Large intestine (tissue), 3 donors: ENCODE results near the gene SMURF2. TPM values are rescaled to one million over a fixed set of nuclear protein-coding genes. Genes with fewer than 3 reads are reported as not detected.

Experiments used
- DNase-seq, 2 donors: peaks; one replicate each; pipeline versions ENCODE4 v3.0.0 to v3.0.0-alpha.2; 2013
- H3K27ac ChIP-seq: one replicate; pipeline ENCODE4 v1.5.1; 2013; ENCODE audit warnings: low read length
- H3K27me3 ChIP-seq: 2 replicates; pipeline ENCODE4 v1.6.1; 2013; ENCODE audit warnings: low read length; ENCODE audit not compliant: control insufficient read depth, insufficient read depth
- H3K36me3 ChIP-seq: 2 replicates; pipeline ENCODE4 v1.6.1; 2013; ENCODE audit warnings: low read length; ENCODE audit not compliant: control insufficient read depth, insufficient read depth
- H3K4me1 ChIP-seq: one replicate; pipeline ENCODE4 v1.6.1; 2013; ENCODE audit warnings: low read length; ENCODE audit not compliant: control insufficient read depth, insufficient read depth
- H3K4me3 ChIP-seq: one replicate; pipeline ENCODE4 v1.5.1; 2013; ENCODE audit warnings: low read length
- H3K9me3 ChIP-seq: one replicate; pipeline ENCODE4 v1.6.1; 2013; ENCODE audit warnings: mild to moderate bottlenecking, low read depth, low read length, moderate library complexity; ENCODE audit not compliant: control insufficient read depth
- WGBS: methylation state at CpG from one replicate; pipeline ENCODE4 v1.1.5; 2013; ENCODE audit warnings: low lambda C conversion rate; ENCODE audit not compliant: insufficient coverage; 5-methylcytosine and 5-hydroxymethylcytosine counted together
- polyA plus RNA-seq: library from polyadenylated mRNA; unstranded; fragments of 120-200 nt; gene quantifications from one replicate; pipeline ENCODE4 v1.2.1, GENCODE V29; 2013

Gene SMURF2
- polyA plus RNA-seq, 1 donor: 20.4 TPM

GRCh38 chr17:64519601-64520000 lies 142.5 kb downstream of the SMURF2 start:
- Histone ChIP-seq H3K27ac (no peak overlapping the region), H3K36me3 (peaks cover 84% of the 10 kb centered on the region), H3K27me3 (no peaks in the 10 kb centered on the region), H3K4me3 (no peak overlapping the region), H3K4me1 (no peaks in the 10 kb centered on the region), H3K9me3 (no peaks in the 10 kb centered on the region)
- DNase-seq: no peak
- 93% methylated on average over 3 of the region's 6 CpGs for WGBS

GRCh38 chr17:64515829-64516228 lies 146.3 kb downstream of the SMURF2 start:
- DNase-seq: no peak
- peaks cover 73% of the 10 kb centered on the region for H3K36me3 ChIP-seq

GRCh38 chr17:64515419-64515818 lies 146.7 kb downstream of the SMURF2 start:
- Histone ChIP-seq H3K9me3 (no peaks in the 10 kb centered on the region), H3K4me1 (no peaks in the 10 kb centered on the region), H3K27me3 (no peaks in the 10 kb centered on the region), H3K36me3 (peaks cover 73% of the 10 kb centered on the region), H3K4me3 (no peak overlapping the region), H3K27ac (no peak overlapping the region)
- no peak for DNase-seq
- 100% methylated on average over 1 of the region's 2 CpGs for WGBS

More at GRCh38 chr17:64515829-64516228, 146.3 kb downstream of the SMURF2 start:
- H3K27me3 ChIP-seq: no peaks in the 10 kb centered on the region
- H3K4me1 ChIP-seq: no peaks in the 10 kb centered on the region
- no CpG with 5 or more reads among the region's 1 CpG for WGBS
- H3K27ac ChIP-seq: no peak overlapping the region
- no peaks in the 10 kb centered on the region for H3K9me3 ChIP-seq
- no peak overlapping the region for H3K4me3 ChIP-seq

- DNase-seq: no peak
- no peak overlapping the region for H3K4me3 ChIP-seq
- no CpG with 5 or more reads among the region's 6 CpGs for WGBS
- peaks cover 7% of the 10 kb centered on the region for H3K4me1 ChIP-seq
- H3K36me3 ChIP-seq: peaks cover 43% of the 10 kb centered on the region
- H3K27ac ChIP-seq: no peak overlapping the region
- H3K9me3 ChIP-seq: no peaks in the 10 kb centered on the region
- H3K27me3 ChIP-seq: no peaks in the 10 kb centered on the region
These were observed 152.9 kb downstream of the SMURF2 start for GRCh38 chr17:64509179-64509578.

GRCh38 chr17:64508683-64509082 lies 153.4 kb downstream of the SMURF2 start:
- WGBS: no CpG with 5 or more reads among the region's 2 CpGs
- Histone ChIP-seq H3K27ac (no peak overlapping the region), H3K36me3 (peaks cover 48% of the 10 kb centered on the region)

GRCh38 chr17:64507413-64507782 lies 154.7 kb downstream of the SMURF2 start:
- Histone ChIP-seq H3K4me1 (peaks cover 12% of the 10 kb centered on the region), H3K9me3 (no peaks in the 10 kb centered on the region), H3K27me3 (no peaks in the 10 kb centered on the region), H3K36me3 (peaks cover 52% of the 10 kb centered on the region), H3K27ac (peak overlapping the region; percentile 98), H3K4me3 (peak overlapping the region; percentile 75)
- DNase-seq: peak; percentile 72 to 81
- 0% methylated on average over 1 of the region's 13 CpGs for WGBS

More at GRCh38 chr17:64508683-64509082, 153.4 kb downstream of the SMURF2 start:
- no peaks in the 10 kb centered on the region for H3K27me3 ChIP-seq
- DNase-seq: no peak
- no peaks in the 10 kb centered on the region for H3K9me3 ChIP-seq
- peaks cover 12% of the 10 kb centered on the region for H3K4me1 ChIP-seq
- H3K4me3 ChIP-seq: peak overlapping the region; percentile 75

GRCh38 chr17:64506576-64507412 lies 155.3 kb downstream of the SMURF2 start, which contains the start of gene CEP95:
Gene CEP95, plus strand, starts transcription at chr17:64506977. Its CDS starts 121 bp downstream, at chr17:64507098.
- H3K4me1 ChIP-seq: peaks cover 12% of the 10 kb centered on the region
- DNase-seq: peak; percentile 93 to 99
- WGBS: no CpG with 5 or more reads among the region's 77 CpGs
- H3K9me3 ChIP-seq: no peaks in the 10 kb centered on the region
- no peaks in the 10 kb centered on the region for H3K27me3 ChIP-seq
- peak within 1 kb of the TSS; percentile 98 for H3K27ac ChIP-seq
- H3K4me3 ChIP-seq: peak within 1 kb of the TSS; percentile 75
- peaks cover 55% of the 10 kb centered on the region for H3K36me3 ChIP-seq

- whole genome bisulfite sequencing: no CpG with 5 or more reads among the region's 31 CpGs
- H3K9me3 ChIP-seq: no peaks in the 10 kb centered on the region
- H3K4me3 ChIP-seq: peak within 1 kb of the TSS; percentile 75
- H3K4me1 ChIP-seq: peaks cover 12% of the 10 kb centered on the region
- H3K27ac ChIP-seq: peak within 1 kb of the TSS; percentile 98
- H3K36me3 ChIP-seq: peaks cover 57% of the 10 kb centered on the region
- H3K27me3 ChIP-seq: no peaks in the 10 kb centered on the region
- DNase-seq: peak in 1 of 2 donors; percentile 98
These were observed 155.9 kb downstream of the SMURF2 start, which contains the start of gene DDX5 for GRCh38 chr17:64506201-64506575. Gene DDX5, minus strand, starts transcription at chr17:64506289. Its CDS starts 170 bp downstream, at chr17:64506119.

GRCh38 chr17:64505340-64506200 lies 156.5 kb downstream of the SMURF2 start:
- no CpG with 5 or more reads among the region's 76 CpGs for WGBS
- Histone ChIP-seq H3K27me3 (no peaks in the 10 kb centered on the region), H3K9me3 (no peaks in the 10 kb centered on the region), H3K27ac (peak overlapping the region; percentile 98), H3K4me3 (peak overlapping the region; percentile 75), H3K4me1 (peaks cover 12% of the 10 kb centered on the region), H3K36me3 (peaks cover 57% of the 10 kb centered on the region)
- peak; percentile 93 to 94 for DNase-seq

GRCh38 chr17:64504769-64505339 lies 157.3 kb downstream of the SMURF2 start:
- no peaks in the 10 kb centered on the region for H3K27me3 ChIP-seq
- DNase-seq: no peak
- peak overlapping the region; percentile 75 for H3K4me3 ChIP-seq
- H3K9me3 ChIP-seq: no peaks in the 10 kb centered on the region
- peak overlapping the region; percentile 98 for H3K27ac ChIP-seq
- peaks cover 57% of the 10 kb centered on the region for H3K36me3 ChIP-seq
- 0% methylated on average over 2 of the region's 13 CpGs for WGBS
- H3K4me1 ChIP-seq: peaks cover 12% of the 10 kb centered on the region
